Liver (tissue), 9 donors: ENCODE data around the gene CERS4. TPM values are rescaled to one million over a fixed set of nuclear protein-coding genes. Genes with fewer than 3 reads are reported as not detected.
"Not testable (repeated sequence)": the region's sequence is repeated elsewhere in the genome, so short reads cannot be mapped to it uniquely, and the experiment has no call there.

ENCODE experiments used
- DNase-seq: peaks from one replicate; pipeline ENCODE4 v3.0.0-alpha.2; 2017; ENCODE audit warnings: low spot score
- H3K27ac ChIP-seq, 2 donors: one replicate each; pipeline ENCODE4 v1.7.0; 2013; ENCODE audit warnings: inconsistent platforms in 2 of 2, low read length in 2 of 2, control low read depth in 1 of 2, low read depth in 1 of 2, mild to moderate bottlenecking in 1 of 2
- H3K27me3 ChIP-seq, 4 donors: one replicate each; pipeline versions ENCODE4 v1.6.1 to v1.7.0; 2013; ENCODE audit warnings: low read length in 3 of 4, inconsistent platforms in 1 of 4, mild to moderate bottlenecking in 1 of 4, moderate library complexity in 1 of 4; ENCODE audit not compliant: control insufficient read depth in 4 of 4, insufficient read depth in 4 of 4
- H3K36me3 ChIP-seq, 4 donors: one replicate each; pipeline versions ENCODE4 v1.6.1 to v1.7.0; 2013; ENCODE audit warnings: low read length in 3 of 4, mild to moderate bottlenecking in 3 of 4, low read depth in 1 of 4, moderate library complexity in 1 of 4; ENCODE audit not compliant: control insufficient read depth in 4 of 4, insufficient read depth in 3 of 4
- H3K4me1 ChIP-seq, 4 donors: one replicate each; pipeline versions ENCODE4 v1.6.1 to v1.7.0; 2013; ENCODE audit warnings: low read length in 3 of 4, mild to moderate bottlenecking in 3 of 4, moderate library complexity in 1 of 4; ENCODE audit not compliant: control insufficient read depth in 4 of 4, insufficient read depth in 4 of 4
- H3K4me3 ChIP-seq, 3 donors: one replicate each; pipeline versions ENCODE4 v1.6.1 to v1.7.0; 2013; ENCODE audit warnings: low read length in 3 of 3, control low read depth in 1 of 3, low read depth in 1 of 3, mild to moderate bottlenecking in 1 of 3
- H3K9ac ChIP-seq, 2 donors: one replicate each; pipeline ENCODE4 v1.7.0; 2013; ENCODE audit warnings: low read length in 2 of 2, mild to moderate bottlenecking in 2 of 2, moderate library complexity in 2 of 2, control low read depth in 1 of 2, low read depth in 1 of 2
- H3K9me3 ChIP-seq, 4 donors: one replicate each; pipeline versions ENCODE4 v1.6.1 to v1.7.0; 2013; ENCODE audit warnings: low read length in 3 of 4; ENCODE audit not compliant: control insufficient read depth in 4 of 4
- EGR1 ChIP-seq, 2 donors: IDR thresholded peaks; 2 replicates each; pipeline ENCODE4 v1.6.1; 2016 to 2018; ENCODE audit warnings: antibody characterized with exemption in 2 of 2, low read depth in 2 of 2
- FOXA1 ChIP-seq: IDR thresholded peaks from 2 replicates; pipeline ENCODE4 v1.6.1; 2016; ENCODE audit warnings: antibody characterized with exemption
- FOXA2 ChIP-seq: IDR thresholded peaks from 2 replicates; pipeline ENCODE4 v1.6.1; 2016; ENCODE audit warnings: antibody characterized with exemption
- GABPA ChIP-seq, 2 donors: IDR thresholded peaks in 1 of 2; conservative IDR thresholded peaks in 1 of 2; 2 replicates each; pipeline ENCODE4 v1.6.1; 2016; ENCODE audit warnings: antibody characterized with exemption in 2 of 2, mild to moderate bottlenecking in 1 of 2, moderate library complexity in 1 of 2
- HNF4A ChIP-seq, 2 donors: conservative IDR thresholded peaks; 2 replicates each; pipeline ENCODE4 v1.6.1; 2016; ENCODE audit warnings: antibody characterized with exemption in 2 of 2, mild to moderate bottlenecking in 2 of 2
- HNF4G ChIP-seq: IDR thresholded peaks from 2 replicates; pipeline ENCODE4 v1.6.1; 2016; ENCODE audit warnings: antibody characterized with exemption
- JUND ChIP-seq, 2 donors: IDR thresholded peaks; 2 replicates each; pipeline ENCODE4 v1.6.1; 2016; ENCODE audit warnings: antibody characterized with exemption in 2 of 2
- NR2F2 ChIP-seq: IDR thresholded peaks from 2 replicates; pipeline ENCODE4 v1.6.1; 2016; ENCODE audit warnings: antibody characterized with exemption
- RAD21 ChIP-seq, 2 donors: IDR thresholded peaks; 2 replicates each; pipeline ENCODE4 v1.6.1; 2016; ENCODE audit warnings: antibody characterized with exemption in 2 of 2, mild to moderate bottlenecking in 2 of 2
- RXRA ChIP-seq, 2 donors: IDR thresholded peaks; 2 replicates each; pipeline ENCODE4 v1.6.1; 2017 to 2018; ENCODE audit warnings: antibody characterized with exemption in 2 of 2, mild to moderate bottlenecking in 1 of 2
- SP1 ChIP-seq: IDR thresholded peaks from 2 replicates; pipeline ENCODE4 v1.6.1; 2018; ENCODE audit warnings: antibody characterized with exemption, mild to moderate bottlenecking
- TAF1 ChIP-seq: conservative IDR thresholded peaks from 2 replicates; pipeline ENCODE4 v1.6.1; 2016; ENCODE audit warnings: antibody characterized with exemption, mild to moderate bottlenecking
- YY1 ChIP-seq: IDR thresholded peaks from 2 replicates; pipeline ENCODE4 v1.6.1; 2016; ENCODE audit warnings: antibody characterized with exemption, mild to moderate bottlenecking
- WGBS: extraction: QIAGEN DNeasy Blood & Tissue Kit; methylation state at CpG from one replicate; pipeline ENCODE4 v1.1.7; 2013; 5-methylcytosine and 5-hydroxymethylcytosine counted together
- polyA plus RNA-seq, 2 donors: library from polyadenylated mRNA; stranded (reverse) in 1 of 2; unstranded in 1 of 2; fragments of 200-250 nt in 1 of 2; fragments of >200 nt in 1 of 2; fragmentation: Nextera tagmentation in 1 of 2; extraction: Ambion mirVana in 1 of 2; gene quantifications; one replicate each; pipeline versions ENCODE4 v1.2.1 to v1.2.3, GENCODE V29; 2013 to 2015
- total RNA-seq, 2 donors: library from RNA; depleted of rRNA; stranded (reverse); fragments of >200 nt; gene quantifications; one replicate each; pipeline ENCODE4 v1.2.3, GENCODE V29; 2014
- TF ChIP-seq, protein P1 (sequence below): IDR thresholded peaks from 2 replicates; pipeline ENCODE4 v1.6.1; 2016; ENCODE audit warnings: antibody characterized with exemption
- TF ChIP-seq, protein P2 (sequence below): IDR thresholded peaks from 2 replicates; pipeline ENCODE4 v1.6.1; 2016; ENCODE audit warnings: antibody characterized with exemption, mild to moderate bottlenecking
- TF ChIP-seq, protein P3 (sequence below): IDR thresholded peaks from 2 replicates; pipeline ENCODE4 v1.6.1; 2016; ENCODE audit warnings: antibody characterized with exemption
- TF ChIP-seq, protein P4 (sequence below): IDR thresholded peaks from 2 replicates; pipeline ENCODE4 v1.6.1; 2016; ENCODE audit warnings: antibody characterized with exemption
- TF ChIP-seq, protein P5 (sequence below): fragments of 150-350 bp; IDR thresholded peaks from 2 replicates; pipeline ENCODE4 v1.5.1; 2017; ENCODE audit warnings: improper control_type of control experiment, low read depth, low read length; ENCODE audit not compliant: missing input control
- donor health status: healthy.
- donor health status: healthy.
- donor health status: healthy.
- donor health status: healthy.
- donor health status: healthy.

The CERS4 gene
- total and polyA plus RNA-seq, 4 donors: 42.7 to 65.1 (median 56.4) TPM

DNA sequence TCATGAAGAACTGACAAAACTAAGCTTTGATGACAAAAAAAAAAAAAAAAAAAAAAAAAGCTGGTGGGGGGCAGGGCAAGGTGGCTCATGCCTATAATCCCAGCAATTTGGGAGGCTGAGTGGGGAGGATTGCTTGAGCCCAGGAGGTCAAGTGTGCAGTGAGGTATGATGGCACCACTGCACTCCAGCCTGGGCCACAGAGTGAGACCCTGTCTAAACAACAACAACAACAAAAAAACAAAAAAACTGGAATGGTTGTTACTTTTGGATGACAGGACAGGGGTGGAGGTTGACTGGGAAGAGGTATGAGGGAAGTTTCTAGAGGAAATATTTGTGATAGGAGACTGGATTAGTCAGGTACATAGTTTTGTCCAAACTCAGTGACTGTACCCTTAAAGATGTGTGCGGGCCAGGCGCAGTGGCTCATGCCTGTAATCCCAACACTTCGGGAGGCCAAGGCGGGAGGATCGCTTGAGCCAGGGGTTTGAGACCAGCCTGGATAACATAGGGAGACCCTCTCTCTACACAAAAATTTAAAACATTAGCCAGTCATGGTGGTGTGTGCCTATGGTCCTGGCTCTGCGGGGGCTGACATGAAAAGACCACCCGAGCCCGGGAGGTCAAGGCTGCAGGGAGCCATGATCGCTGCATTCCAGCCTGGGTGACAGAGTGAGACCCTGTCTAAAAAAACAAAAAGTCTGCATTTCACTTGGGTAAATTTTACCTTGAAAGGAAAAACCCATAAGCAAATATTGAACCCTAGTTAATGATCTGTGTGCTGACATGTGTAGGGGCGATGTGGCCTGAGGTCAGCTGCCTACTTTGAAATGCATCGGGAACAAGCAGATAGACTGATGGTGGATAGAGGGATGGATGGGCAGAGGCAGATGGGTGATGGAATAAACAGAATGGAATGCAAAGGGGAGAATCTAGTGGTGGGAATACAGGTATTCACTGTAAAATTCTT lies 37.0 kb downstream of the CERS4 start:
- Histone ChIP-seq H3K9me3 (no peaks in the 10 kb centered on the region), H3K36me3 (peaks cover 0 to 2% (median under 1%) of the 10 kb centered on the region in 4 donors), H3K4me1 (peaks cover 0 to 32% (median 24%) of the 10 kb centered on the region in 4 donors), H3K4me3 (no peak overlapping the region), H3K9ac (peak overlapping the region in 1 of 2 donors; percentile 54), H3K27me3 (no peaks in the 10 kb centered on the region), H3K27ac (peak overlapping the region; percentile 60 to 82)
- WGBS: 47% methylated on average over 11 of the region's 11 CpGs
- TF ChIP-seq, protein P1, sequence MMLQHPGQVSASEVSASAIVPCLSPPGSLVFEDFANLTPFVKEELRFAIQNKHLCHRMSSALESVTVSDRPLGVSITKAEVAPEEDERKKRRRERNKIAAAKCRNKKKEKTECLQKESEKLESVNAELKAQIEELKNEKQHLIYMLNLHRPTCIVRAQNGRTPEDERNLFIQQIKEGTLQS: no peak
- peak; percentile 90 for TF ChIP-seq YY1
- TF ChIP-seq, protein P2, sequence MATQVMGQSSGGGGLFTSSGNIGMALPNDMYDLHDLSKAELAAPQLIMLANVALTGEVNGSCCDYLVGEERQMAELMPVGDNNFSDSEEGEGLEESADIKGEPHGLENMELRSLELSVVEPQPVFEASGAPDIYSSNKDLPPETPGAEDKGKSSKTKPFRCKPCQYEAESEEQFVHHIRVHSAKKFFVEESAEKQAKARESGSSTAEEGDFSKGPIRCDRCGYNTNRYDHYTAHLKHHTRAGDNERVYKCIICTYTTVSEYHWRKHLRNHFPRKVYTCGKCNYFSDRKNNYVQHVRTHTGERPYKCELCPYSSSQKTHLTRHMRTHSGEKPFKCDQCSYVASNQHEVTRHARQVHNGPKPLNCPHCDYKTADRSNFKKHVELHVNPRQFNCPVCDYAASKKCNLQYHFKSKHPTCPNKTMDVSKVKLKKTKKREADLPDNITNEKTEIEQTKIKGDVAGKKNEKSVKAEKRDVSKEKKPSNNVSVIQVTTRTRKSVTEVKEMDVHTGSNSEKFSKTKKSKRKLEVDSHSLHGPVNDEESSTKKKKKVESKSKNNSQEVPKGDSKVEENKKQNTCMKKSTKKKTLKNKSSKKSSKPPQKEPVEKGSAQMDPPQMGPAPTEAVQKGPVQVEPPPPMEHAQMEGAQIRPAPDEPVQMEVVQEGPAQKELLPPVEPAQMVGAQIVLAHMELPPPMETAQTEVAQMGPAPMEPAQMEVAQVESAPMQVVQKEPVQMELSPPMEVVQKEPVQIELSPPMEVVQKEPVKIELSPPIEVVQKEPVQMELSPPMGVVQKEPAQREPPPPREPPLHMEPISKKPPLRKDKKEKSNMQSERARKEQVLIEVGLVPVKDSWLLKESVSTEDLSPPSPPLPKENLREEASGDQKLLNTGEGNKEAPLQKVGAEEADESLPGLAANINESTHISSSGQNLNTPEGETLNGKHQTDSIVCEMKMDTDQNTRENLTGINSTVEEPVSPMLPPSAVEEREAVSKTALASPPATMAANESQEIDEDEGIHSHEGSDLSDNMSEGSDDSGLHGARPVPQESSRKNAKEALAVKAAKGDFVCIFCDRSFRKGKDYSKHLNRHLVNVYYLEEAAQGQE: peak; percentile 85
- no peak for TF ChIP-seq GABPA (IDR thresholded peaks at IDR 0.05 in 1 of 2, conservative IDR thresholded peaks at IDR 0.05 in 1 of 2)
- TF ChIP-seq HNF4G: peak; percentile 22
- TF ChIP-seq EGR1 (IDR thresholded peaks at IDR 0.05; ENCODE audit: low read depth in 2 of 2): peak in 1 of 2 donors; percentile 67
- peak; percentile 40 to 43 for TF ChIP-seq RAD21 (IDR thresholded peaks at IDR 0.05)
- peak; percentile 63 for TF ChIP-seq FOXA2
- TF ChIP-seq FOXA1: peak; percentile 55
- TF ChIP-seq SP1: peak; percentile 72
- TF ChIP-seq RXRA (IDR thresholded peaks at IDR 0.05): peak; percentile 86 to 88
- peak; percentile 39 for TF ChIP-seq TAF1
- TF ChIP-seq, protein P3, sequence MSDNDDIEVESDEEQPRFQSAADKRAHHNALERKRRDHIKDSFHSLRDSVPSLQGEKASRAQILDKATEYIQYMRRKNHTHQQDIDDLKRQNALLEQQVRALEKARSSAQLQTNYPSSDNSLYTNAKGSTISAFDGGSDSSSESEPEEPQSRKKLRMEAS: no peak
- no peak for TF ChIP-seq NR2F2
- TF ChIP-seq, protein P4, sequence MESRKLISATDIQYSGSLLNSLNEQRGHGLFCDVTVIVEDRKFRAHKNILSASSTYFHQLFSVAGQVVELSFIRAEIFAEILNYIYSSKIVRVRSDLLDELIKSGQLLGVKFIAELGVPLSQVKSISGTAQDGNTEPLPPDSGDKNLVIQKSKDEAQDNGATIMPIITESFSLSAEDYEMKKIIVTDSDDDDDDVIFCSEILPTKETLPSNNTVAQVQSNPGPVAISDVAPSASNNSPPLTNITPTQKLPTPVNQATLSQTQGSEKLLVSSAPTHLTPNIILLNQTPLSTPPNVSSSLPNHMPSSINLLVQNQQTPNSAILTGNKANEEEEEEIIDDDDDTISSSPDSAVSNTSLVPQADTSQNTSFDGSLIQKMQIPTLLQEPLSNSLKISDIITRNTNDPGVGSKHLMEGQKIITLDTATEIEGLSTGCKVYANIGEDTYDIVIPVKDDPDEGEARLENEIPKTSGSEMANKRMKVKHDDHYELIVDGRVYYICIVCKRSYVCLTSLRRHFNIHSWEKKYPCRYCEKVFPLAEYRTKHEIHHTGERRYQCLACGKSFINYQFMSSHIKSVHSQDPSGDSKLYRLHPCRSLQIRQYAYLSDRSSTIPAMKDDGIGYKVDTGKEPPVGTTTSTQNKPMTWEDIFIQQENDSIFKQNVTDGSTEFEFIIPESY: peak; percentile 45
- TF ChIP-seq JUND (IDR thresholded peaks at IDR 0.05): no peak
- TF ChIP-seq, protein P5, sequence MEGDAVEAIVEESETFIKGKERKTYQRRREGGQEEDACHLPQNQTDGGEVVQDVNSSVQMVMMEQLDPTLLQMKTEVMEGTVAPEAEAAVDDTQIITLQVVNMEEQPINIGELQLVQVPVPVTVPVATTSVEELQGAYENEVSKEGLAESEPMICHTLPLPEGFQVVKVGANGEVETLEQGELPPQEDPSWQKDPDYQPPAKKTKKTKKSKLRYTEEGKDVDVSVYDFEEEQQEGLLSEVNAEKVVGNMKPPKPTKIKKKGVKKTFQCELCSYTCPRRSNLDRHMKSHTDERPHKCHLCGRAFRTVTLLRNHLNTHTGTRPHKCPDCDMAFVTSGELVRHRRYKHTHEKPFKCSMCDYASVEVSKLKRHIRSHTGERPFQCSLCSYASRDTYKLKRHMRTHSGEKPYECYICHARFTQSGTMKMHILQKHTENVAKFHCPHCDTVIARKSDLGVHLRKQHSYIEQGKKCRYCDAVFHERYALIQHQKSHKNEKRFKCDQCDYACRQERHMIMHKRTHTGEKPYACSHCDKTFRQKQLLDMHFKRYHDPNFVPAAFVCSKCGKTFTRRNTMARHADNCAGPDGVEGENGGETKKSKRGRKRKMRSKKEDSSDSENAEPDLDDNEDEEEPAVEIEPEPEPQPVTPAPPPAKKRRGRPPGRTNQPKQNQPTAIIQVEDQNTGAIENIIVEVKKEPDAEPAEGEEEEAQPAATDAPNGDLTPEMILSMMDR: no peak
- TF ChIP-seq HNF4A (conservative IDR thresholded peaks at IDR 0.05): peak; percentile 54 to 66
- no peak for DNase-seq

DNA sequence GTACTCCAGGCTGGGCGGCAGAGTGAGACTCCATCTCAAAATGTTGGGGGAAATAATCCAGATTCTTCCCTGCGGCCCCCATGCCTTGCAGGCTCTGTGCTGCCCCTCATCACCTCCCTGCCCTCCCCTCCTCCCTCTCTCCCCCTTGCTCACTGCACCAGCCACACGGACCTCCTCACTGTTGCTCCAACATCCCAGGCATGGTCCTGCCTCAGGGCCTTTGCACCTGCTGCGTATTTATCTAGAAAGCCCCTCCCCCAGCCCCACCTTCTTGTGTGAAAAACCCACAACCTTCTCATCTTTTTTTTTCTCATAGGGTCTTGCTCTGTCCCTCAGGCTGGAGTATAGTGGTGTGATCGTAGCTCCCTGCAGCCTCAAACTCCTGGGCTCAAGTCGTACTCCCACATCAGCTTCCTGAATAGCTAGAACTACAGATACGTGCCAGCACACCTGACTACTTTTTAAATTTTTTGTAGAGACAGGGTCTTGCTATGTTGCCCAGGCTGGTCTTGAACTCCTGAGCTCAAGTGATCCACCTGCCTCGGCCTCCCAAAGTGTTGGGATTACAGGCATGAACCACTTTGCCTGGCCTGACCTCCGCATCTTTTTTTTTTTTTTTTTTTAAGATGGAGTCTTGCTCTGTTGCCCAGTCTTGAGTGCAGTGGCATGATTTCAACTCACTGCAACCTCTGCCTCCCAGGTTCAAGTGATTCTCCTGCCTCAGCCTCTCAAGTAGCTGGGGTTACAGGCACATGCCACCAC lies 38.1 kb downstream of the CERS4 start:
- H3K9ac ChIP-seq, DNase-seq, H3K9me3 ChIP-seq, H3K4me3 ChIP-seq, H3K36me3 ChIP-seq, H3K27me3 ChIP-seq, H3K27ac ChIP-seq: not testable (repeated sequence)
- H3K4me1 ChIP-seq: peaks cover 2 to 31% (median 24%) of the 10 kb centered on the region in 4 donors
- 93% methylated on average over 9 of the region's 9 CpGs for WGBS
